Measurements from ENCODE around the gene PID1. TPM values are rescaled to one million over a fixed set of nuclear protein-coding genes. Genes with fewer than 3 reads are reported as not detected.

The PID1 gene
- polyA plus RNA-seq, 3 donors = 5.0 to 7.3 (median 5.6) TPM

DNA sequence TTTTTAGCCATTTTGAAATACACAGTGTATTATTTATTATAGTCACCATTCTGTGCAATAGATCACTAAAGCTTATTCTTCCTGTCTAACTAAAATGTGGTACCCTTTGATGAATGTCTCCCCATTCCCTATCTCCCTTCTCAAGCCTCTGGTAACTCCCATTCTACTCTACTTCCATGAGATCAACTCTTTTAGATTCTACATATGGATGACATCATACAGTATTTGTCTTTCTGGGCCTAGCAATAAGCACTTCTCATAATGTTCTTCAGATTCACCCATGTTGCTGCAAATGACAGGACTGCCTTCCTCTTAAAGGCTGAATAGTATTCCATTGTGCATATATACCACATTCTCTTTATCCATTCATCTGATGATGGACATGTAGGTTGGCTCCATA is 210.9 kb downstream of the PID1 start:
- DNase-seq (ENCODE audit: extremely low read depth in 1 of 11, low read depth in 9 of 11, low spot score in 4 of 11) = no peak

DNA sequence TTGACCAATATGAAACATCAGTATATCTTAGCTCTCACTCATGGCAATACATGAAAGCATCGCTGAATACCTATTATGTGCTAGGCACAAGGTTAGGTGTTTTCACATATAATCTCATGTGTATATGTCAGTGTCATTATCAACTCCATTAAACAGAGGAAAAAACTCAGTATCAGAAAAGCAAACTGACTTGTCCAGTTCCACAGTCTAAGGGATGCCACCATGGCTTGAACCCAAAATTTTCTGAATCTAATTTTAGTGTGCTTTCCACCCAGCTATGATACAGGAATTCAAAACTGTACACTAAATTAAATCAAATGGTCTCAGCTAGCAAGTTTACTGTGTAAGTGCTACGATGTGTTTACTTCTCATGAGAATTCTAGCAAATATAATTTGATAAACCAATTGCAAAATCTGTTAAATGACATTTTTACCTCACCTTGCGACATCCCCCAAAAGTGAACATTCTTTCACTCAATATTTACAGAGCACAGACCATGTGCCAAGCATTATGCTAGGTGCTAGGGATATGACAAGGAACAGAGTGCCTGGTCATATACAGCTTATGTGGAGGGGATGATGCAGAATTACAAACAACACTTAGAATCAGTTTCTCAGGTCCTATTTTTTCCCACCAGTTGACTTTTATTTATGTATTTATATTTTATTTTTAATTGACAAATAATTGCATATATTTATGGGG is 211.6 kb downstream of the PID1 start:
- DNase-seq (ENCODE audit: extremely low read depth in 1 of 11, low read depth in 9 of 11, low spot score in 4 of 11) = no peak

DNA sequence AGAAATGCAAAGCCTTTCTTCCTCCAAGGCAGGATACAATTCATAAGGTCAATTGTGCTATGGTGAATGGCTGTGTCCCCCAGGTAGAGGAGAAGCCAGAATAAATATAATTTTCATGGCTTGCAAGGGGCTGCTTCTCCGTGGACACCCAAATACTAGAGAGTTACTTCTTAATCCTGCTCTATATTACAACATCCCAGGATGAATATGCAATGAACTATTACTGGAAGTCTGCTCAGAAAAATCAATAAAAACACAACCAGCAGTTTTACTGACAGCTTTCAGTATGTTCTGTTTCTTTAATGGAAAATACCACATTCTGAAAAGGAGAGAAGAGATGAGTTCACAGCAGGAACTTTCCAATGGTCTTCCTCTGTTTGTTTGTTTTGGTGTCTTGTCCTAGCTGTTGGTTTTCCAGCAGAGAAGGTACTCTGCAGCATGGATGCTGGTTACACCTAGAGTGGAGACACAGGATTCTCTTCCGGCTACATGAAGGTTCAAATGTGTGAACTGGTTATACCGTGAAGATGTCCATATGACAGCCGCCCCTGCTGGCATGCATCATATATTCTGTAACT is 213.0 kb downstream of the PID1 start:
- DNase-seq (ENCODE audit: extremely low read depth in 1 of 11, low read depth in 9 of 11, low spot score in 4 of 11) = no peak

DNA sequence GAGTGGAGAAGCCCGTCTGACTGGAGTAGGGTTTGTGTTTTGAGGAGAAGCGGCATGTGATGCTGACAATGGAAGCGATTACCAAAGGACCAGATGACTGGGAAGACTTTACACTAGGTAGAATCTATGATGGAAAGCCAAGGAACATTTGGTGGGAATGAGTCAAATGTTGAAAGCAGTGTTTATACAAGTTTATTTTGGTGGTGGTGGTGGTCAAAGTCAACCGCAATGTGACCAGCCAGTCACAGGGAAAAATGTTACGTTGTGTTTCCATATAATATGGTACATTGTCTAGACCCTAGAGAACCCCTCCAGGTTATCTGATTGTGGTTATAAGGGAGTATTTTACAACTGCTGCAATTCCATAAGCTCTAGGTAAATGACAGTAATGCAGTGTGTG is 216.8 kb downstream of the PID1 start:
- no peak for DNase-seq (ENCODE audit: extremely low read depth in 1 of 11, low read depth in 9 of 11, low spot score in 4 of 11)

DNA sequence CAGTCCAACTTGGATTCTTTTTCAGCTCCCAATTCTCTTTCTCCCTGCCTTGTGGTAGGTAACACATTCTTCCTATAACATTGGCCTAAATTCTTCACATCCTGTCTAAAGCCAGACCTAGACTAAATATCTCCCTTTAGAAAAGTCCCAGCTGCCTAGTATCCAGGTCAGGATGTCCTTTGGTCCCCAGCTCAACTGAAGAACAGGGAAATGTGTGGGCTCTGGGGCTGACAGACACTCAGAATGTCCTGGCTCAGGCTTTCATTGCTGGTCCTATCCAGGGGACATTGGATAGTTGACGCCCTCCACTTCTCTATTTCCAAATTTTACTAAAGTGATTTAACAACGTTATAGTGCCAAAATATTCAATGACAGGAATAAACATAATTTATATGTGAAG is 219.3 kb downstream of the PID1 start:
- no peak for DNase-seq (ENCODE audit: extremely low read depth in 1 of 11, low read depth in 9 of 11, low spot score in 4 of 11)

DNA sequence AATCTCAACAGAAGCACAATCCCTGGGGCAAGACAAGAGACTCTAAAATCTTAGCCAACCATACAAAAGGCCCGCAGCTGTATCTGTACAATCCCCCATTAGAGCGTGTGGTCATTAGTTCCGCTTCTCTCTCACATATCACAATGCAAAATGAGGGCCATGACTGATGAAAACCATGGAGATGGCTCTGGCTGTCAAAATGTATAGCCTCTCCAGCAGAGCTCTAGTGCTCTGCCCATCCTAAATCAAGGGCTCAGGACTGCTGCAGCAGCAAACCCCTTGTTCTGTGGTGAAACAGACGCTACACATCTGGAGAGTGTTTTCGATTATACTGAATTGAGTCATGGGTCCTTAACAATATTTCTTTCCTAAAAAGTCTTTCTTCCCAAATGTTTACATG is 221.0 kb downstream of the PID1 start:
- no peak for DNase-seq (ENCODE audit: extremely low read depth in 1 of 11, low read depth in 9 of 11, low spot score in 4 of 11)

DNA sequence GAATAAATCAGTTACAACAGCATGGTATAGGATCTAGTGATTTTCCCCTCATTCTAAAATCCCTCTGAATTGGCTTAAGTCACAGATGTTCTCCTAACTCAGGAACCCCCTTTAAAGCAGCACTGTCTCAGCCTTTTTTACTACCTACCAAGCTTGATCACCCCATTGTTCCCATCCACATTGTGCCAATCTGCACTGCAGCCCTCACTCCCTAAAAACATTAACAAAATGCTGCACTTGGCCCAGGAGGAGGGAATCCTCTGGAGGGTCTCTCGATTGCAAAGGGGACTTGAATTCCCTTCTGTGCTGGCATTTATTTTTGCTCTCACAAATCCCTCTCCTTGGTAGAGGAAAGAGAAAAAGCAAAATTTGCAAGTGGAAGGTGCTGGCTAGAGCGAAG is 223.0 kb downstream of the PID1 start:
- DNase-seq (ENCODE audit: extremely low read depth in 1 of 11, low read depth in 9 of 11, low spot score in 4 of 11) = no peak

DNA sequence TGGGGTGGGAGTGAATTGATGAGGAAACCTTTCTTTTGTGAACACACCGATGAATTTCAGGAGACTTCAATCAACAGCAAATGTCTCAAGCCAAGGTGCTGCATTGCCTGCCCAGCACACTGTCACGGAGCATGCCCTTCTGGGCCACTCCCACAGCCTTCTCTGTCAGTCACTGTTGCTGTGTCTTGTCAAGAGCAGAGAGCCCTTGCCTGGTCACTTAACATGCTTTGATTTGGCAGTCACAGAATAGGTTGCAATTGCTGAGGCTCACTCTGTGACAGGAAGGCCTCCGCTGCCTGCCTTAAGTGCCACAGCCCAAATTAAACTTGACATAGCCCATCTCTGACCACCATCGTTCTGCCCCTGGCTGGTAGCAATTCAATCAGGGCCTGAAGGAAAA is 225.4 kb downstream of the PID1 start:
- no peak for DNase-seq (ENCODE audit: extremely low read depth in 1 of 11, low read depth in 9 of 11, low spot score in 4 of 11)

DNA sequence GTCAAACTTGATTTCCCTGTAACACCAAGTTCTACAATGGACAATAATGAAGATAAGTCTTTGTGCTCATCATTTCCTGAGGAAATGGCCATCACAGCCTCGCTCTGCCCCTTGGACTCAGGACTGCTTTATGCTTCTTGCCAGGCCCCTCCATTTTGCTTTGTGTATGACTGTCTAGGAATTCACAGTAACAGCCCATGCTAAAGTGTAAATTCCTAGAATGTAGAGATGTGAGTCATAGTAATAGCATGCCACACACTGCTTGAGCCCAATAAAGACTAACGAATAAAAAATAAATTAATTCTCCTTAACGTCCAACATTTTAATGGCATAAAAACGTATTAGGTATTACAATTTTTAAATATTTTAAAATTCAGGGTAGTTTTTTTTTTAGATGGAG is 226.5 kb downstream of the PID1 start:
- DNase-seq (ENCODE audit: extremely low read depth in 1 of 11, low read depth in 9 of 11, low spot score in 4 of 11) = no peak

DNA sequence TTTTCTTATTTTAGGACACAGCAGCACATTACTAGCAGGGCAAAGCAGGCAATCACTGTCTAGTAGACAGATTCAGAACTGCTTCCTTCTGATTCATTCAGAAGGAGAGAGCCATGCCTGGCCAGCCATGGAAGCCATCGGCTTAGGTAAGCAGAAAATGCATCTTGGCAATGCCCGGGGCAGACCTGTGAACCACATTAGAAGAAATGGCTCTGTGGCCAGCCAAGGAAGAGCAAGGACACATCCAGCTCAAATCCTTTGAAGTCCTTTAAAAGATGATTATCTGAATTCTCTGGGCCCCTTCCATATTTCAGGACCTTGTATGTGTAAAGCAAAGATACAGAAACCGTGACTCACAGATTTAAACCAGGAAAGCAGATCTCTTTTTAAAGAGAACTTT is 227.4 kb downstream of the PID1 start:
- DNase-seq (ENCODE audit: extremely low read depth in 1 of 11, low read depth in 9 of 11, low spot score in 4 of 11) = no peak

DNA sequence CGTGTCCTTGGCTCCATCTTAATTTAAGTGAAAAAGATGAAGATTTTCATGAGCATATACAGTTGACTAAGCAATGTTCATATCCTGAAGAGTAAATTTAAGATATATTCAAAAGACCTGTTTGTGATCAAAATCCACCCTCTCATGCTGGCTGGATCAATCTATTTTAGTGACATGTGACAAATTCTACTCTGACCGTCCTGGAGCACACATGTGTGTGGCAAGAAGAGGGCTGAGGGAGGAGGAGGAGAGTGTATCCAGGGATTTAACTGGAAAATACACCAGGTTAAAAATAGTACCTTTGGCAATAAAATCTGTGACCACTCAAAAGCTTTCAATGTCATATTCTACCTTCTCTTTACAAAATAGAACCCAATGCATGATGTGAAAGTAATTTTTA is 228.7 kb downstream of the PID1 start:
- no peak for DNase-seq (ENCODE audit: extremely low read depth in 1 of 11, low read depth in 9 of 11, low spot score in 4 of 11)

DNA sequence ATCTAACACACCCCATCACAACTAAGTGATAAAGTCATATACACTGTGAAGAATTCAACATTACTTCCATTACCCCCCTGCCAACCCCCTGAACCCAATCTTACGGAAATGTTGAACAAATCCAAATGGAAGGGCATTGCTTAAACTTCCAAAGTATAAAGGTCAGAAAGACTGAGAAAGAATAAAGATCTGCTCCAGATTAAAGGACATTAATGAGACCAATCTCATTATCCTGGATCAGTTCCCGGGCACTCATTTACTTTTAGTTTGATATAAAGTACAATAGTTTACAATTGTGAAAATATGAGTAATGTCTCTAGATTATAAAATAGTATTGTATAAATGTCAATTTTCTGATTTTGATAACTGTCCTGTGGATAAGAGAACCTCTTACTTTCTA is 229.4 kb downstream of the PID1 start:
- no peak for DNase-seq (ENCODE audit: extremely low read depth in 1 of 11, low read depth in 9 of 11, low spot score in 4 of 11)

DNA sequence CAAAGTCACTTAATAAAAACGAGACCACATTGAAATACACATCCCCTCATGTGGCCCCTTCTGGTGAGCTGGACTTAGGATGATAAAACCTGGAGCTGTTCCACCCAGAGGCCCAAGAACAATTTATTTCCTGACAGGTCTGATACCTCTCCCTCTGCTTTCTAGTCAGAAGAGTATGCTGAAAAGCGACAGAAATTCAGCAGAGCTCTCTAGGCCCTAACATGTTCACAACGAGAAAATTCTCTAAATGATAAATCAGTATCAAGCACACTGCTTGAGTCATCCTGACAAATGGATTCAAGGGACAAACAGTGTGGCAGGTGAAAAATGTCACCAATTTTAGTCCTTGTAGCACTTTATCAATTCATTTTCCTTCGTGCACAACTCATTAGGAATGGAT is 233.5 kb downstream of the PID1 start:
- DNase-seq (ENCODE audit: extremely low read depth in 1 of 11, low read depth in 9 of 11, low spot score in 4 of 11) = no peak

DNA sequence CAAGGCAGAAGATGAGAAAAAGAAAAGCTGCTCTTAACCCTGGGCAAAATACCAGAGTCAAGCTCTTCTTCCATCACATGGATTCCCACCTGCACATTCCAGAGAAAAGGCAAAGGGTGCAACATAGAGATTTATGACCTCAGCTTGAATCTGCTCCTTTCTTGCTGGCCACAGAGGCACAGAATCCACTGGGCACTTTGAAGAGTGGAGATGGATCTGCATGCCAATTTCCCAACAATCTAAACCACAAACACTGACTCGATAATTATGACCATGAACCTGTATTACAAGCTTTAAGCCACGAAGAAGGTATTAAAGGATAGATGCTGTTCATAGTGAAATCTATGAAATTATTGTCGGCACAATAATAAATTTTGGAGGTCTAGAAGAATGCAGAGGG is 237.3 kb downstream of the PID1 start:
- DNase-seq (ENCODE audit: extremely low read depth in 1 of 11, low read depth in 9 of 11, low spot score in 4 of 11) = no peak

DNA sequence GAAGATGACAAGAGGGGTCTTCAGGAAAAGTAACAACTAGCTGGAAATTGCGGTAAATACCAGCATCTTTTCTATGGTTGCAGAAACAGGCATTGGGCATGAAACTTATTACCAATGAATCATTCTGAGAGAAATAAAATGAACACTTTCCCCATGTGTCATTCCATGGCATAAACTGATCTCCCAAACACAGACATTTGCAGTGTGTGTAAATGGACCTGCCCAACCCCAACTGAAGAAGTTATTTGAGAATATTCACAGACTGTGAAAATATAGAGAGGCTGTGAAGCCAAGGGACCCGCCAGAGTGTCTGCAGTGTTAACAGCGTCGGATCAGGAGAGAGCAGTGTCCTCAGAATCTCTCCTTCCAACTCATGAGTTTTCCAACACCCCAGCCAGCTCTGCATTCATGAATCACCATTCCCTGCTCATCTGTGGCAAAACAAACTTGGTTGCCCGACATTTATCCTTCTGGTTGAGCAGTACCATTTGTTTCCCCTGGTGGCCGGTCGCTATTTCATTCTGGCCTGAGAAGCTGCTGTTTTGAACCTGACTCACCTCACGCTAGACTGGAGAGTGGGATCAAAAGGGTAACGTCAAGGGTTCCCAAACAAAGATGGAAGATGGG is 238.4 kb downstream of the PID1 start:
- DNase-seq (ENCODE audit: extremely low read depth in 1 of 11, low read depth in 9 of 11, low spot score in 4 of 11) = no peak

DNA sequence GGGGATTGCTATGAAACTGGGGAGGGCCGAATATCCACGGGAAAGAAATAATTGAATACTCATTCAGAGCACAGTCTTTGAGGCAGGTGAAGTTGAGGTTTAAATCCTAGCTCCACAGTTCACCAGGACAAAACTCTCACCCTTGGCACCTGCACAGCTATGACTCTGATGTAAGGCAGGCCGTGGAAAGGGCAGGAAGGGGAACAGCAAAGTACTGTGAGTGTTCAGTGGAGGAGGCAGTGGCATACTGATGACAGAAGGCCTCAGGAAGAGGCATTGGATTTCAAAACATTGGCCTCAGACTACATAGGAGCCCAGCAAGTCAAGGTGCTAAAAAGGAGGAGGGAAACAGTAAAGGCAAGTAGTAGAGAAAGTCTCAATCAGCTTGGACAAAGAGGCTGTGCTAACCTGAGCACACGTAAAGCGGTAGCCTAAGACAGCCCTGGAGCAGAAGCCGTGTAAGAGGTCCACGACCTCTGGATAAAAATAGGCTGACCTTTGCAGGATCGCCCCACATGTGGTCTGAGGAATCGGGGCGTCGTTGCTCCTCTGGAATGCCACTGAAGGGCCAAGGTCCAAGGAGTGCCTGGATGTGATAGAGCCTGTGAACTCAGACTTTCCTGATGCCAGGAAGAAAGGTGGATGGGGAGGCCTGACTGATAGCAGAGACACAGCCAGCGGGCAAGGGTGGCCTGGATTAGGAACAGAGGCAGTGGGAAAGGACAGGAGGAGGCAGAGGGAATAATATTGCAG is 243.6 kb downstream of the PID1 start:
- DNase-seq (ENCODE audit: extremely low read depth in 1 of 11, low read depth in 9 of 11, low spot score in 4 of 11) = no peak

DNA sequence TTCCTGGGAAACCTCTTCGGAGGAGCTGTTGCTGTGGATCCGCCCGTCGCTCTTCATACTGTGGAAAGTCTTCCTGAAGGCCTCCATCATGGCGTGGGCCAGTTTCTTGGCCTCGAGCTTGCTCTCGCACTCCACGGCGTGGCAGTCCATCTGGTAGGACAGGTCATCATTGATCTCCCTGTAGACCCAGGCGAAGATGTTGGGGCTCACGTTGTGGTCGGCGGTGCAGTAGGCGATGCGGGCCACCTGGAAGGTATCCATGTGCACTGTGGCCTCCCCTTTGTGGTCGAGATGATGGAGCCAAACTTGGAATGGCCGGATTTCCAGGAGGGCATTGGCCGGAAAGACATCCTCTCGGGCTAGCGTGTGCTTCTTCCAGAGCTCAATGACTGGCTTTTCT is 245.4 kb downstream of the PID1 start:
- no peak for DNase-seq (ENCODE audit: extremely low read depth in 1 of 11, low read depth in 9 of 11, low spot score in 4 of 11)

DNA sequence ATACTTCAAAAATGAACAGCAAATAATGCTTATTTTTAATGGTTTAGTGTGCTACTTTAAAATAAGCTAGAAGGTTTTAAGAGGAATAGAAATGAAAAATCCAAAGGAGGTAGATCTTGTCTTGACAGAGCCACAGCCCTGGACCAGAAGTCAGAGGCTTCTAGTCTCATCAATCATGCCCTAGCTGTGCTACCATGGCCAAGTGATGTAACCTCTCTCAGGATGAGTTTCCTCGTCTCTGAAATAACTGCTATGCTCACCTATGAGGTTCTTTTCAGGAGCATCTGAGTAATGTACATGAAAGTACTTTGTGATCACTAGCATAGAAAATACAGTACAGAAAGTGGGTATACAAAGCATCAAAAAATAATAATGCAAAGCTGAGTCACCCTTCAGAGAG is 248.4 kb downstream of the PID1 start:
- DNase-seq (ENCODE audit: extremely low read depth in 1 of 11, low read depth in 9 of 11, low spot score in 4 of 11) = no peak

DNA sequence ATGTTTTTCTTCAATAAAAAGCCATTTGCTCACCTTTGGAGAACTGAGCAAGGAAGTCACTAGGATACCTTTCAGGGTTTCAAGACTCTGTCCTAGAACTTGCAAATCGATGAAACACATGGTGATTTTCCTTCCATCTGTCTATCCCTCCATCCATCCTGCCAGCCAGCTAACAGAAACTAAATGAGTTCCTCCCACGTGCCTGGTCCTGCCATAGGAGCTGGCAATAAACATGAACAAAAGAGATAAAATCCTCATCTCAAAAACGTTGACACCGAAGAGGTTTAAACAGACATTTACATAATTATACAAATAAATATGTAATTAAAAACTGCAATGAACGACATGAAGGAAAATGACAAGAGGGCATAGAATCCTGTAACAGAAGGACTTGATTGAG is 249.0 kb downstream of the PID1 start:
- DNase-seq (ENCODE audit: extremely low read depth in 1 of 11, low read depth in 9 of 11, low spot score in 4 of 11) = no peak

DNA sequence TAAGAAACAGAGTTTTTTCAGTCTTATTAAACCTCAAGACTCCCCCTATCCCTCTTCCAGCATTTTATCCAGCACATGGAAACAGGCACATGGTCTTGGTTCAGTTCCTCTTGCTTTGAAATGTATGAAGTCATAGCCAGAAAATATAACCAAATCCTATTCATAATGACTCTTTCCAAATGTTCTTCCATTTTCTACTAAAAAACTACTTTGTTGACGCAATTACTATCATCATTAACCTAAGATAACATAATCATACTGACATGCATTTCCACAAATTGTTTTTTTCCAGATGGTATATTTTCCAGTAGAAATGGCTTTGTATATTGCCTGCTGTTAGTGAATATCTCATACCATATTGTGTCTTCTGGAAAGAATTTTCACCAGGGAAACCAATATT is 261.3 kb downstream of the PID1 start:
- no peak for DNase-seq (ENCODE audit: extremely low read depth in 1 of 11, low read depth in 9 of 11, low spot score in 4 of 11)

Data from renal cortex interstitium (tissue), 11 donors.